Stimulated activated effector memory CD8-positive, alpha-beta T cell treated with anti-CD3 and anti-CD28 coated beads, Interleukin-12 subunit alpha, Interleukin-12 subunit beta, amount 100 ng/mL, for 72 hours (primary cell): Measurements from ENCODE around the gene RAD51.
A peak's percentile ranks its signal among the peaks of the same experiment; 100 is the strongest.

Experiments used
- ATAC-seq: fragments of 150-1000 bp; cut with Tn5 transposase; 2 replicates; pipeline ENCODE4 v1.10.0; 2021
- DNase-seq, 2 donors: peaks; one replicate each; pipeline ENCODE4 v3.0.0; 2021 to 2022; ENCODE audit warnings: low spot score in 2 of 2
- H3K27ac Mint-ChIP-seq: one replicate; pipeline ENCODE4 v1.8.0; 2022; ENCODE audit warnings: mild to moderate bottlenecking, mixed read lengths
- H3K36me3 Mint-ChIP-seq: one replicate; pipeline ENCODE4 v1.8.0; 2022; ENCODE audit warnings: mild to moderate bottlenecking, mixed read lengths
- H3K4me1 Mint-ChIP-seq: one replicate; pipeline ENCODE4 v1.8.0; 2022; ENCODE audit warnings: mixed read lengths
- H3K4me3 Mint-ChIP-seq: one replicate; pipeline ENCODE4 v1.8.0; 2022; ENCODE audit warnings: mild to moderate bottlenecking, mixed read lengths
- H3K9me3 Mint-ChIP-seq: one replicate; pipeline ENCODE4 v1.8.0; 2022; ENCODE audit warnings: mixed read lengths

Gene RAD51

GRCh38 chr15:40743921-40744814 is 49.2 kb downstream of the RAD51 start:
- H3K36me3 Mint-ChIP-seq = peaks cover 59% of the 10 kb centered on the region
- peak; percentile 56 to 85 for DNase-seq
- H3K4me3 Mint-ChIP-seq = peak overlapping the region; percentile 57
- peaks cover 33% of the 10 kb centered on the region for H3K4me1 Mint-ChIP-seq
- ATAC-seq = peak; percentile 99
- H3K27ac Mint-ChIP-seq = peak overlapping the region; percentile 93
- H3K9me3 Mint-ChIP-seq = no peaks in the 10 kb centered on the region

- ATAC-seq = no peak
- H3K4me3 Mint-ChIP-seq = no peak overlapping the region
- no peak for DNase-seq
- peak overlapping the region; percentile 24 for H3K27ac Mint-ChIP-seq
- H3K4me1 Mint-ChIP-seq = peaks cover 33% of the 10 kb centered on the region
- H3K36me3 Mint-ChIP-seq = peaks cover 59% of the 10 kb centered on the region
- no peaks in the 10 kb centered on the region for H3K9me3 Mint-ChIP-seq
These were observed 49.8 kb downstream of the RAD51 start for GRCh38 chr15:40744815-40745152.

GRCh38 chr15:40746916-40747418 is 52.0 kb downstream of the RAD51 start:
- Mint-ChIP-seq H3K27ac (peak overlapping the region; percentile 24), H3K36me3 (peaks cover 58% of the 10 kb centered on the region), H3K9me3 (no peaks in the 10 kb centered on the region), H3K4me3 (no peak overlapping the region), H3K4me1 (peaks cover 34% of the 10 kb centered on the region)
- no peak for ATAC-seq
- DNase-seq = no peak

- no peak overlapping the region for H3K4me3 Mint-ChIP-seq
- DNase-seq (no peak), ATAC-seq (no peak)
- peak overlapping the region; percentile 24 for H3K27ac Mint-ChIP-seq
- H3K4me1 Mint-ChIP-seq = peaks cover 37% of the 10 kb centered on the region
- H3K9me3 Mint-ChIP-seq = no peaks in the 10 kb centered on the region
- H3K36me3 Mint-ChIP-seq = peaks cover 56% of the 10 kb centered on the region
These were observed 53.0 kb downstream of the RAD51 start for GRCh38 chr15:40747685-40748631.

- Mint-ChIP-seq H3K4me3 (no peak overlapping the region), H3K36me3 (peaks cover 54% of the 10 kb centered on the region), H3K27ac (no peak overlapping the region), H3K9me3 (no peaks in the 10 kb centered on the region), H3K4me1 (peaks cover 40% of the 10 kb centered on the region)
- DNase-seq (no peak), ATAC-seq (no peak)
These were observed 54.2 kb downstream of the RAD51 start for GRCh38 chr15:40749151-40749630.

GRCh38 chr15:40750885-40751284 is 55.9 kb downstream of the RAD51 start:
- H3K9me3 Mint-ChIP-seq = no peaks in the 10 kb centered on the region
- ATAC-seq = no peak
- no peak for DNase-seq
- no peak overlapping the region for H3K4me3 Mint-ChIP-seq
- H3K36me3 Mint-ChIP-seq = peaks cover 57% of the 10 kb centered on the region
- H3K27ac Mint-ChIP-seq = no peak overlapping the region
- H3K4me1 Mint-ChIP-seq = peaks cover 34% of the 10 kb centered on the region

GRCh38 chr15:40751745-40752144 is 56.8 kb downstream of the RAD51 start:
- no peaks in the 10 kb centered on the region for H3K9me3 Mint-ChIP-seq
- peaks cover 37% of the 10 kb centered on the region for H3K4me1 Mint-ChIP-seq
- peaks cover 57% of the 10 kb centered on the region for H3K36me3 Mint-ChIP-seq
- DNase-seq (no peak), ATAC-seq (no peak)
- H3K27ac Mint-ChIP-seq = no peak overlapping the region
- H3K4me3 Mint-ChIP-seq = no peak overlapping the region

GRCh38 chr15:40754574-40754882 is 59.6 kb downstream of the RAD51 start:
- peak; percentile 36 for ATAC-seq
- Mint-ChIP-seq H3K27ac (peak overlapping the region; percentile 98), H3K9me3 (no peaks in the 10 kb centered on the region), H3K4me1 (peaks cover 40% of the 10 kb centered on the region), H3K36me3 (peaks cover 45% of the 10 kb centered on the region), H3K4me3 (peak overlapping the region; percentile 90)
- peak in 1 of 2 donors; percentile 64 for DNase-seq

- peak; percentile 94 for ATAC-seq
These were observed 60.2 kb downstream of the RAD51 start, which contains the start of gene RMDN3 for GRCh38 chr15:40754883-40755811. Gene RMDN3 (minus strand): TSS chr15:40755254. CDS start chr15:40754783, 471 bp downstream.

GRCh38 chr15:40755812-40756208 is 60.8 kb downstream of the RAD51 start:
- Mint-ChIP-seq H3K9me3 (no peaks in the 10 kb centered on the region), H3K4me3 (peak overlapping the region; percentile 90), H3K4me1 (peaks cover 40% of the 10 kb centered on the region), H3K36me3 (peaks cover 35% of the 10 kb centered on the region), H3K27ac (peak overlapping the region; percentile 98)
- DNase-seq = no peak
- no peak for ATAC-seq

More at GRCh38 chr15:40754883-40755811, 60.2 kb downstream of the RAD51 start, which contains the start of gene RMDN3:
- Mint-ChIP-seq H3K4me3 (peak within 1 kb of the TSS; percentile 90), H3K27ac (peak within 1 kb of the TSS; percentile 98), H3K36me3 (peaks cover 39% of the 10 kb centered on the region), H3K9me3 (no peaks in the 10 kb centered on the region), H3K4me1 (peaks cover 40% of the 10 kb centered on the region)
- DNase-seq = peak; percentile 92 to 96

- Mint-ChIP-seq H3K4me3 (peak overlapping the region; percentile 25), H3K9me3 (no peaks in the 10 kb centered on the region), H3K36me3 (peaks cover 24% of the 10 kb centered on the region), H3K4me1 (peaks cover 38% of the 10 kb centered on the region), H3K27ac (peak overlapping the region; percentile 11)
- no peak for DNase-seq
- ATAC-seq = no peak
These were observed 62.0 kb downstream of the RAD51 start for GRCh38 chr15:40756938-40757337.

- Mint-ChIP-seq H3K27ac (no peak overlapping the region), H3K4me1 (peaks cover 29% of the 10 kb centered on the region), H3K36me3 (peaks cover 20% of the 10 kb centered on the region), H3K4me3 (no peak overlapping the region), H3K9me3 (no peaks in the 10 kb centered on the region)
- no peak for ATAC-seq
- no peak for DNase-seq
These were observed 65.0 kb downstream of the RAD51 start for GRCh38 chr15:40759961-40760360.

GRCh38 chr15:40762919-40763800 is 68.2 kb downstream of the RAD51 start:
- peaks cover 31% of the 10 kb centered on the region for H3K4me1 Mint-ChIP-seq

More at GRCh38 chr15:40762919-40763800, 68.2 kb downstream of the RAD51 start:
- Mint-ChIP-seq H3K27ac (peak overlapping the region; percentile 34), H3K36me3 (peaks cover 41% of the 10 kb centered on the region), H3K4me3 (peak overlapping the region; percentile 84), H3K9me3 (no peaks in the 10 kb centered on the region)
- peak in 1 of 2 donors; percentile 17 for DNase-seq
- ATAC-seq = peak; percentile 9
